GM13976 (cell line): ENCODE measurements around the gene NPAS3.

ENCODE experiments used
- DNase-seq: peaks from one replicate; pipeline ENCODE4 v3.0.0; 2012; ENCODE audit warnings: low spot score
- in situ Hi-C: fragments of 300-500 bp; cut with MboI; formaldehyde crosslinking; loops from one replicate; pipeline ENCODE4 v1.12.0; 2022; ENCODE audit warnings: low sequenced_read_pairs, mixed read lengths, inconsistent platforms; ENCODE audit not compliant: unreplicated experiment
- TF ChIP-seq, protein P1 (sequence below): IDR thresholded peaks from 2 replicates; pipeline ENCODE4 v1.5.1; 2012; ENCODE audit warnings: borderline replicate concordance, mild to moderate bottlenecking; ENCODE audit not compliant: insufficient read depth; ENCODE audit errors: extremely low read depth, missing control alignments, control extremely low read depth

The NPAS3 gene

DNA sequence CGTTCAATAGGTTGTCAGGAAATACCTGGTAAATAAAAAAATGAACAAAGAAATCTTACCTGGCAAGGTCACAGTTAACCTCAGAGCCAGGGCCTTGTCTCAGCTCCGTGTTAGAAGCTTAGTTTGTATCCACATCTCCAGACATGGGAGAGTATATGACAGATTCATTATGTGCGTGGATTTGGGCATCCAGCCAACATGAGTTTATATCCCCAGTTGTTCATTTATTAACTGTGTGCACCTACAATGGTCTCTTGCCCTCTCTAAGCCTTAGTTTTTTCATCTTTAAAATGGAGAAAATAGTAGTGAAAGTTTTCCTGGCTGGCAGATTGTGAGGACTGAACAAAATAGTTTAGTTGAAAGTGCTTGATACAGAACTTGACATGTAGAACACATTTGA lies 437.8 kb downstream of the NPAS3 start:
- DNase-seq: no peak
- in situ Hi-C loops: no loop called here

GRCh38 chr14:33377596-33378390 lies 439.1 kb downstream of the NPAS3 start:
- TF ChIP-seq, protein P1, sequence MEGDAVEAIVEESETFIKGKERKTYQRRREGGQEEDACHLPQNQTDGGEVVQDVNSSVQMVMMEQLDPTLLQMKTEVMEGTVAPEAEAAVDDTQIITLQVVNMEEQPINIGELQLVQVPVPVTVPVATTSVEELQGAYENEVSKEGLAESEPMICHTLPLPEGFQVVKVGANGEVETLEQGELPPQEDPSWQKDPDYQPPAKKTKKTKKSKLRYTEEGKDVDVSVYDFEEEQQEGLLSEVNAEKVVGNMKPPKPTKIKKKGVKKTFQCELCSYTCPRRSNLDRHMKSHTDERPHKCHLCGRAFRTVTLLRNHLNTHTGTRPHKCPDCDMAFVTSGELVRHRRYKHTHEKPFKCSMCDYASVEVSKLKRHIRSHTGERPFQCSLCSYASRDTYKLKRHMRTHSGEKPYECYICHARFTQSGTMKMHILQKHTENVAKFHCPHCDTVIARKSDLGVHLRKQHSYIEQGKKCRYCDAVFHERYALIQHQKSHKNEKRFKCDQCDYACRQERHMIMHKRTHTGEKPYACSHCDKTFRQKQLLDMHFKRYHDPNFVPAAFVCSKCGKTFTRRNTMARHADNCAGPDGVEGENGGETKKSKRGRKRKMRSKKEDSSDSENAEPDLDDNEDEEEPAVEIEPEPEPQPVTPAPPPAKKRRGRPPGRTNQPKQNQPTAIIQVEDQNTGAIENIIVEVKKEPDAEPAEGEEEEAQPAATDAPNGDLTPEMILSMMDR: no peak
- in situ Hi-C loops: no loop called here
- no peak for DNase-seq

More for the DNA sequence above, 437.8 kb downstream of the NPAS3 start:
- TF ChIP-seq, protein P1: no peak

- TF ChIP-seq, protein P1: no peak
- in situ Hi-C loops: no loop called here
- no peak for DNase-seq
These were observed 443.0 kb downstream of the NPAS3 start for GRCh38 chr14:33381717-33382116.

- no peak for DNase-seq
- in situ Hi-C loops: no loop called here
- TF ChIP-seq, protein P1: no peak
These were observed 447.5 kb downstream of the NPAS3 start for GRCh38 chr14:33386140-33386539.

GRCh38 chr14:33386781-33387180 lies 448.1 kb downstream of the NPAS3 start:
- in situ Hi-C loops: no loop called here
- TF ChIP-seq, protein P1: no peak
- DNase-seq: no peak

DNA sequence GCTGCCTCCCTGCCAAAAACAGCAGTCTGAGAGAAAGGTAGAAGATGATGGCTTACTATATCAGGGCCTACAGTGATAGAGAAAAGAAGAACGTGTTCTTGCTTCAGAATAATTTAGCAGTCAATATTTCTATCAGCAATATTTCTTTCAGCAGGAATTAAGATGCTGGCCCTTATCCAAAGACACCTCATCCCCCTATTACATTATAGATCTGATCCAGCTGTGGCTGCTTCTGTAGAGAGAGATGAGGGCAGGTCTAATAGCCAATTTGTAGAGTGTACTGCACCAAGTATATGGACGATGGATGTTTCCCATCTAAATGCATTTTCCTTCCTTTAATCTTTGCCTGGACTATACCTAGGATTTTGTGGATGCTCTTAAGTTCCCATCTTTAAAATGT lies 451.7 kb downstream of the NPAS3 start:
- TF ChIP-seq, protein P1: no peak
- in situ Hi-C loops: no loop called here
- no peak for DNase-seq
